Kidney (tissue), 14 donors: ENCODE data around the gene SLC23A3. TPM values are rescaled to one million over a fixed set of nuclear protein-coding genes. Genes with fewer than 3 reads are reported as not detected.

Experiments used
- DNase-seq, 5 donors: peaks; one replicate each; pipeline ENCODE4 v3.0.0-alpha.2; 2013 to 2020
- FAIRE-seq: peaks from 2 replicates; lab custom pipeline; 2012; peaks lifted over from hg19 to GRCh38; lab: Jason Lieb, UNC
- H3K27ac ChIP-seq, 2 donors: one replicate each; pipeline ENCODE4 v1.7.0; 2013; ENCODE audit warnings: low read depth in 2 of 2, low read length in 2 of 2, inconsistent platforms in 1 of 2
- H3K27me3 ChIP-seq: one replicate; pipeline ENCODE4 v1.7.1; 2013; ENCODE audit warnings: low read length, inconsistent platforms; ENCODE audit not compliant: control insufficient read depth, insufficient read depth
- H3K36me3 ChIP-seq, 3 donors: one replicate each; pipeline versions ENCODE4 v1.7.0 to v1.7.1; 2013; ENCODE audit warnings: low read length in 3 of 3, control low read depth in 1 of 3, inconsistent platforms in 1 of 3; ENCODE audit not compliant: insufficient read depth in 3 of 3, control insufficient read depth in 2 of 3
- H3K4me1 ChIP-seq, 3 donors: one replicate each; pipeline versions ENCODE4 v1.7.0 to v1.7.1; 2013; ENCODE audit warnings: low read length in 3 of 3, inconsistent platforms in 1 of 3, low read depth in 1 of 3; ENCODE audit not compliant: control insufficient read depth in 2 of 3, insufficient read depth in 2 of 3
- H3K4me3 ChIP-seq, 3 donors: one replicate each; pipeline versions ENCODE4 v1.7.0 to v1.8.1; 2013; ENCODE audit warnings: low read length in 3 of 3, control low read depth in 1 of 3, inconsistent platforms in 1 of 3
- H3K9ac ChIP-seq, 3 donors: one replicate each; pipeline versions ENCODE4 v1.7.0 to v1.7.1; 2013; ENCODE audit warnings: low read length in 3 of 3, control low read depth in 1 of 3, inconsistent platforms in 1 of 3
- H3K9me3 ChIP-seq, 3 donors: one replicate each; pipeline versions ENCODE4 v1.7.0 to v1.7.1; 2013; ENCODE audit warnings: low read length in 3 of 3, control low read depth in 1 of 3, inconsistent platforms in 1 of 3; ENCODE audit not compliant: control insufficient read depth in 2 of 3, insufficient read depth in 1 of 3
- intact Hi-C: fragments of 100-400 bp; cut with DNase I; formaldehyde crosslinking; loops from one replicate; pipeline ENCODE4 v1.11.1; 2022
- polyA plus RNA-seq: library from polyadenylated mRNA; stranded (reverse); fragments of 350-450 nt; fragmentation: Illumina TruSeq; extraction: RNeasy Lipid Tissue Mini Kit (QIAGEN cat#74804); gene quantifications from one replicate; pipeline ENCODE4 v1.2.3, GENCODE V29; 2014; ENCODE audit warnings: low read depth, low replicate concordance; ENCODE audit not compliant: insufficient read depth
- total RNA-seq: library from RNA; stranded (reverse); fragmentation: NEBNext Ultra II Directional; extraction: Animal tissue kit (Norgen Biotek cat#: 25700); gene quantifications from one replicate; pipeline ENCODE4 v1.2.1, GENCODE V29; 2021
- TF ChIP-seq, protein P1 (sequence below): IDR thresholded peaks from 3 replicates; pipeline ENCODE4 v1.5.1; 2012; ENCODE audit warnings: mild to moderate bottlenecking, moderate library complexity, borderline replicate concordance; ENCODE audit not compliant: insufficient read depth; ENCODE audit errors: extremely low read depth
- donor health status: control.
- donor health status: control.
- donor health status: control.
- donor health status: control.
- donor health status: control.
- donor health status: DM: yes; HTN: yes; CAD: no.
- donor health status: Normal renal cell carcinoma (clear cell type).

SLC23A3 gene
- total and polyA plus RNA-seq, 2 donors from 2014 or later: 2.8 to 10.9 TPM

DNA sequence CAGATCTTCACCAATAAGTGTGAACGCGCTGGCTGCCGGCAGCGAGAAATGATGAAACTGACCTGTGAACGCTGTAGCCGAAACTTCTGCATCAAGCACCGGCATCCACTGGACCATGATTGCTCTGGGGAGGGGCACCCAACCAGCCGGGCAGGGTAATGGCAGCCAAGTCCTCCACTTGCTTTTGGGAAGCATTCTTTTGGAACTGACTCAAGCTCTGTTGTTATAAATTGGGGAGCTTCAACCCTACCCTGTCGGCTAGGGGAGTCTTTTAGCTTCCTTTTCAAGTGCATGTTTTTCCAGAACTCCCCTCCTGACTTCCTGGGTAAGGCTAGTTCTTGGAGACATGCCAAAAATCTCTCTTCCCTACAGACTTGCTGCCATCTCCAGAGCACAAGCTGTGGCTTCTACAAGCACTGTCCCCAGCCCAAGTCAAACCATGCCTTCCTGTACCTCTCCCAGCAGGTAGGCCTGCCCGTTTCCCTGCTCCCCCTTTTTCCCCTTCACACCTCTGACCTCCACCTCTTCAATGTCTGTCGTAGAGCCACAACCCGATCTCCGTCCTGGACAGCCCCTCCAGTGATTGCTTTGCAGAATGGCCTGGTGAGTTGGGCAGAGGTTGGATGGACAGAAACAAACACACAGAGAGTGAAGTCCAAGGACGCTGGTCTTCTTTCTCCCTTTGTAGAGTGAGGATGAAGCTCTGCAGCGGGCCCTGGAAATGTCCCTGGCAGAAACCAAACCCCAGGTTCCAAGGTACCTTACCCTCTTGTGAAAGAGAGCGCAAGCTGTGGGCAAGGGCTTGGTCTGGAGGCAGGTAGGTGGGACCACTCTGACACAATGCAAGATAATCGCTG lies 38.3 kb upstream of the SLC23A3 start:
- DNase-seq: peak in 3 of 5 donors; percentile 26 to 79 (median 39)

DNA sequence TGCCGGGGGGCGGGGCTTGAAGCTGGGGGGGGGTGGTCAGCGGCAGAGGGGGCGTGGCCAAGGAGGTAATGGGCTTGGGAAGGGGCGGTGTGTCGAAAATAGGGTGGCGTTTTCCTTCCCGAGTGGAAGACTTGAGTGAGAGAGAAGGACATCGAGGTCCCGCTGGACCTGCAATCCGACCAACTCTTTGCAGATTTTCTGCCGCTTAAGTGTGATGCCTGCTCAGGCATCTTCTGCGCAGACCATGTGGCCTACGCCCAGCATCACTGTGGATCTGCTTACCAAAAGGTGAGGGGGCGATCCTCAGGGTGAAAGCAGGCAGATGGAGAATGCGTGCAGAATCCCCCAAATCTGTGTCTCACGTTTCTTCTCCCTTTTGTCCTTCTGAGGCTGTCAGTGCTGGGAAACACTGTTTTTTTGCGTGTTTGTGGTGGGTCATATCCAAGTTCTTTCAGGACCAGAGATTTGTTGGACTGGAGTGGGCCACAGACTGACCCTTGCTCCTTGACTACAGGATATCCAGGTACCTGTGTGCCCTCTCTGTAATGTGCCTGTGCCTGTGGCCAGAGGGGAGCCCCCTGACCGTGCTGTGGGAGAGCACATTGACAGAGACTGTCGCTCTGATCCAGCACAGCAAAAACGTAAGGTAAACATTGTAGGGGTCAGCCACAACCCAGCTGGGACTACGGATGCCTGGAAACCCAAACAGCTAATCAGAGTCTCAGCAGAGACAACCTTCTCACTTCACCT lies 37.5 kb upstream of the SLC23A3 start:
- Histone ChIP-seq H3K4me3 (peak overlapping the region; percentile 60 to 89 (median 74)), H3K27me3 (no peaks in the 10 kb centered on the region), H3K9me3 (no peaks in the 10 kb centered on the region), H3K36me3 (peaks cover 0 to 19% (median 10%) of the 10 kb centered on the region in 3 donors), H3K27ac (peak overlapping the region; percentile 97 to 98), H3K4me1 (peaks cover 8 to 14% (median 9%) of the 10 kb centered on the region in 3 donors), H3K9ac (peak overlapping the region; percentile 22 to 57 (median 26))
- TF ChIP-seq, protein P1, sequence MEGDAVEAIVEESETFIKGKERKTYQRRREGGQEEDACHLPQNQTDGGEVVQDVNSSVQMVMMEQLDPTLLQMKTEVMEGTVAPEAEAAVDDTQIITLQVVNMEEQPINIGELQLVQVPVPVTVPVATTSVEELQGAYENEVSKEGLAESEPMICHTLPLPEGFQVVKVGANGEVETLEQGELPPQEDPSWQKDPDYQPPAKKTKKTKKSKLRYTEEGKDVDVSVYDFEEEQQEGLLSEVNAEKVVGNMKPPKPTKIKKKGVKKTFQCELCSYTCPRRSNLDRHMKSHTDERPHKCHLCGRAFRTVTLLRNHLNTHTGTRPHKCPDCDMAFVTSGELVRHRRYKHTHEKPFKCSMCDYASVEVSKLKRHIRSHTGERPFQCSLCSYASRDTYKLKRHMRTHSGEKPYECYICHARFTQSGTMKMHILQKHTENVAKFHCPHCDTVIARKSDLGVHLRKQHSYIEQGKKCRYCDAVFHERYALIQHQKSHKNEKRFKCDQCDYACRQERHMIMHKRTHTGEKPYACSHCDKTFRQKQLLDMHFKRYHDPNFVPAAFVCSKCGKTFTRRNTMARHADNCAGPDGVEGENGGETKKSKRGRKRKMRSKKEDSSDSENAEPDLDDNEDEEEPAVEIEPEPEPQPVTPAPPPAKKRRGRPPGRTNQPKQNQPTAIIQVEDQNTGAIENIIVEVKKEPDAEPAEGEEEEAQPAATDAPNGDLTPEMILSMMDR: no peak
- peak in 3 of 5 donors; percentile 24 to 63 (median 56) for DNase-seq
- FAIRE-seq: no peak
- intact Hi-C loops: no loop called here

More for the DNA sequence above, 38.3 kb upstream of the SLC23A3 start:
- Histone ChIP-seq H3K36me3 (peaks cover under 1 to 19% (median 14%) of the 10 kb centered on the region in 3 donors), H3K4me3 (peak overlapping the region in 1 of 3 donors; percentile 89), H3K27ac (peak overlapping the region in 1 of 2 donors; percentile 97), H3K4me1 (peaks cover 8 to 14% (median 9%) of the 10 kb centered on the region in 3 donors), H3K9me3 (no peaks in the 10 kb centered on the region), H3K27me3 (no peaks in the 10 kb centered on the region), H3K9ac (peak overlapping the region in 1 of 3 donors; percentile 57)
- intact Hi-C loops: no loop called here
- no peak for FAIRE-seq
- TF ChIP-seq, protein P1: no peak

DNA sequence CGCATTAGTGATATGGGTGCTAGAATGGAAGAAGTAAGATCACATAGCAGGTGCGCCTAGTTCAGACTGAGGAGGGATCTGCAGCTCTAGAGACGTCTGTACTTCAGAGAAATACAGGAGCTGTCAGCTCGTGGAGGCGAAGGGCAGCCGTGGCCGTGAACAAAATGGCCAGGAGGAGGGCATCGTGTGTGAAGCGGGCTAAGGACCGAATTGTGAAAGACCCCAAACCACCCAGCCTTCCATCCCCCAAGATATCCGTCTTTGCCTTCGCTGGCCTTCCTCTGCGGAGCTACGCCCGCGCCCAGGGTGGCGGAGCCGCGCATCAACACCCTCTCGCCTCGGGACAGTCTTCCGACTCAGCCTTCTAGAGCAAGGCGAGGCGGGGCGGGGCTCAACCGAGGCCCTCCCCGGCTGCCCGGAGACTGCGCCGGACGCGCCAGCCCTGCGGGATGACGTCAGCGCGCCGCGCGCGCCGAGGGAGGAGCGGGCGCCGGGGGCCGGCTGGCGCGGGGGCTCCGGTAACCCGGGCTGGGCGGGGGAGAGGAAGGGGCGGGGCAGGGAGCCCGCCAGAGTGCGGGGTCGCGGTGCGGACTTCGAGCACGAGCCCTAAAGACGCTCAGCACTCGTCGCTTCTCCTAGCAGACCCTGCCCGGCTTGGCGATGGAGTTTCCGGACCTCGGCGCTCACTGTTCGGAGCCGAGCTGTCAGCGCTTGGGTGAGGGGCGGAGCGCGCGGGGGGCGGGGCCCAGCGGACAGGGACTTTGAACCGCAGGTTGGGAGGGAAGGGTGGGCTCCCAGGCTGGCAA lies 36.7 kb upstream of the SLC23A3 start, which contains the start of gene ZFAND2B:
Gene ZFAND2B (plus strand): TSS at position 455 of the 806 bp plus-strand sequence. CDS start 206 bp downstream, at position 661.
- intact Hi-C loops: no loop called here
- peaks cover 0 to 19% (median 10%) of the 10 kb centered on the region in 3 donors for H3K36me3 ChIP-seq
- no peaks in the 10 kb centered on the region for H3K27me3 ChIP-seq
- H3K27ac ChIP-seq: peak within 1 kb of the TSS; percentile 97 to 98
- DNase-seq: peak; percentile 95 to 98 (median 98)
- peaks cover 8 to 14% (median 9%) of the 10 kb centered on the region in 3 donors for H3K4me1 ChIP-seq
- peak within 1 kb of the TSS; percentile 89 to 93 (median 92) for H3K4me3 ChIP-seq
- no peak for FAIRE-seq
- no peaks in the 10 kb centered on the region for H3K9me3 ChIP-seq
- H3K9ac ChIP-seq: peak within 1 kb of the TSS; percentile 92 to 100 (median 96)
- TF ChIP-seq, protein P1: no peak
